K562 (cell line): ENCODE measurements around the gene WT1. TPM values are rescaled to one million over a fixed set of nuclear protein-coding genes. Genes with fewer than 3 reads are reported as not detected.

Experiments used
- ATF1 ChIP-seq, 2 experiments: fragments of 450-650 bp in 1 of 2; IDR thresholded peaks; 2 replicates each; pipeline ENCODE4 v1.6.1; 2016; ENCODE audit warnings: missing compliant biosample characterization in 1 of 2, missing genetic modification characterization in 1 of 2
- CGGBP1 ChIP-seq: fragments of 250-450 bp; sonication (Bioruptor Pico); IDR thresholded peaks from 2 replicates; pipeline ENCODE4 v1.9.0; 2021; ENCODE audit warnings: mild to moderate bottlenecking
- CXXC5 ChIP-seq: fragments of 250-450 bp; sonication (Bioruptor Pico); IDR thresholded peaks from 2 replicates; pipeline ENCODE4 v1.8.0; 2022; ENCODE audit warnings: inconsistent platforms, mild to moderate bottlenecking, moderate library complexity
- DPF2 ChIP-seq: fragments of 450-650 bp; IDR thresholded peaks from 2 replicates; pipeline ENCODE4 v1.6.1; 2016
- ETV1 ChIP-seq: fragments of 450-650 bp; conservative IDR thresholded peaks from 2 replicates; pipeline ENCODE4 v1.6.1; 2016; ENCODE audit warnings: missing genetic modification characterization, control low read depth, low read depth, missing compliant biosample characterization
- HNRNPUL1 ChIP-seq: fragments of 200-400 bp; formaldehyde crosslinking; IDR thresholded peaks from 2 replicates; pipeline ENCODE4 v1.6.1; 2017; ENCODE audit warnings: low read length
- KDM4B ChIP-seq, 2 experiments: fragments of 450-650 bp in 1 of 2; sonication (generic) in 1 of 2; IDR thresholded peaks; 2 replicates each; pipeline ENCODE4 v1.6.1; 2016 to 2017; ENCODE audit warnings: borderline replicate concordance in 2 of 2, antibody characterized with exemption in 1 of 2, low read depth in 1 of 2, mild to moderate bottlenecking in 1 of 2
- NCOA2 ChIP-seq, 2 experiments: fragments of 450-650 bp; IDR thresholded peaks; 2 replicates each; pipeline ENCODE4 v1.6.1; 2018; ENCODE audit warnings: mild to moderate bottlenecking in 2 of 2, moderate library complexity in 1 of 2; ENCODE audit not compliant: partially characterized antibody in 2 of 2
- SMAD3 ChIP-seq: fragments of 450-650 bp; formaldehyde crosslinking; conservative IDR thresholded peaks from 2 replicates; pipeline ENCODE4 v1.4.0; 2020; ENCODE audit warnings: mild to moderate bottlenecking
- TAF7 ChIP-seq: fragments of 450-650 bp; IDR thresholded peaks from 2 replicates; pipeline ENCODE4 v1.6.1; 2016; ENCODE audit warnings: missing genetic modification characterization, missing compliant biosample characterization
- TARDBP ChIP-seq: fragments of 450-650 bp; IDR thresholded peaks from 2 replicates; pipeline ENCODE4 v1.6.1; 2016
- TEAD4 ChIP-seq, 2 experiments: sonication (generic) in 1 of 2; formaldehyde crosslinking in 1 of 2; IDR thresholded peaks; 2 replicates each; pipeline versions ENCODE4 v1.6.1 to v1.8.0; 2012 to 2022; ENCODE audit warnings: borderline replicate concordance in 1 of 2, inconsistent platforms in 1 of 2, low read length in 1 of 2, mild to moderate bottlenecking in 1 of 2, missing genetic modification reagents in 1 of 2
- XRCC4 ChIP-seq: IDR thresholded peaks from one replicate; pipeline ENCODE4 v1.6.1; 2011; ENCODE audit not compliant: insufficient read depth, insufficient read length; ENCODE audit errors: extremely low read depth
- ZBTB11 ChIP-seq, 3 experiments: fragments of 200-800 bp in 1 of 3; fragments of 250-450 bp in 1 of 3; fragments of 450-650 bp in 1 of 3; sonication (Bioruptor Pico) in 1 of 3; sonication (Bioruptor generic) in 1 of 3; formaldehyde crosslinking in 1 of 3; IDR thresholded peaks; 2 replicates each; pipeline versions ENCODE4 v1.6.1 to v1.8.0; 2016 to 2022; ENCODE audit warnings: mild to moderate bottlenecking in 2 of 3, missing genetic modification characterization in 2 of 3, missing compliant biosample characterization in 1 of 3, moderate library complexity in 1 of 3
- ZBTB33 ChIP-seq: sonication (generic); formaldehyde crosslinking; IDR thresholded peaks from 2 replicates; pipeline ENCODE4 v1.8.1; 2023; ENCODE audit warnings: mild to moderate bottlenecking, missing genetic modification reagents
- ZBTB9 ChIP-seq: fragments of 450-650 bp; formaldehyde crosslinking; IDR thresholded peaks from 2 replicates; pipeline ENCODE4 v1.4.0; 2020; ENCODE audit warnings: mild to moderate bottlenecking, moderate library complexity
- ZNF121 ChIP-seq: sonication (generic); formaldehyde crosslinking; conservative IDR thresholded peaks from 2 replicates; pipeline ENCODE4 v1.8.0; 2022; ENCODE audit warnings: missing genetic modification reagents
- ZNF263 ChIP-seq: sonication (generic); formaldehyde crosslinking; IDR thresholded peaks from 2 replicates; pipeline ENCODE4 v1.8.0; 2022; ENCODE audit warnings: mild to moderate bottlenecking, missing genetic modification reagents, borderline replicate concordance
- polyA plus RNA-seq, 8 experiments: library from polyadenylated mRNA; depleted of rRNA in 4 of 8; stranded (reverse) in 5 of 8; unstranded in 3 of 8; fragments of >200 nt; fragmentation: Nextera tagmentation in 2 of 8; fragmentation: Illumina TruSeq in 1 of 8; extraction: Ambion mirVana in 2 of 8; extraction: Trizol in 1 of 8; gene quantifications; 2 replicates each; pipeline versions ENCODE4 v1.2.1 to v1.2.3, GENCODE V29; 2011 to 2014; ENCODE audit warnings: inconsistent platforms in 1 of 8, missing spikeins in 1 of 8
- total RNA-seq, 7 experiments: library from RNA; depleted of rRNA in 6 of 7; stranded (reverse); fragments of >200 nt in 6 of 7; fragmentation: Illumina TruSeq in 2 of 7; extraction: Trizol in 2 of 7; gene quantifications; 2 replicates each; pipeline versions ENCODE4 v1.2.1 to v1.2.3, GENCODE V29; 2011 to 2021; ENCODE audit warnings: low replicate concordance in 1 of 7

Gene WT1
- total and polyA plus RNA-seq, 9 of the 15 experiments (the other 6 are each of a cell fraction or from before 2014, with no cell fraction given) = 7.1 to 33.8 (median 19.4) TPM

GRCh38 chr11:32420937-32421901 is 14.1 kb downstream of the WT1 start (continued):
- peak; percentile 97 for TF ChIP-seq ETV1 (tag)
- TF ChIP-seq TEAD4 (IDR thresholded peaks at IDR 0.05; ENCODE audit: low read length) = peak; percentile 39; the same call in 1 of the 2 replicates
- TF ChIP-seq TEAD4 (CRISPR knock-in tag; IDR thresholded peaks at IDR 0.05; ENCODE audit: borderline replicate concordance) = no peak
- TF ChIP-seq ZBTB33 (CRISPR knock-in tag) = 0 out of 2 replicates have a peak, but pooled peaks have one; percentile 27
- peak in 1 of 2 experiments; percentile 73; a peak in 1 of 4 replicates for TF ChIP-seq KDM4B (IDR thresholded peaks at IDR 0.05; ENCODE audit: borderline replicate concordance in 2 of 2, low read depth in 1 of 2)
- no peak for TF ChIP-seq CGGBP1
- peak; percentile 80; the same call in 1 of the 2 replicates for TF ChIP-seq ZBTB9 (CRISPR knock-in tag)
- TF ChIP-seq ZBTB11 (CRISPR knock-in tag; IDR thresholded peaks at IDR 0.05) = no peak; a peak in 1 of 6 replicates
- TF ChIP-seq DPF2 = peak; percentile 82; the same call in 1 of the 2 replicates
- TF ChIP-seq ZNF121 (CRISPR knock-in tag) = no peak
- no peak for TF ChIP-seq HNRNPUL1
- no peak for TF ChIP-seq XRCC4
- no peak for TF ChIP-seq ZNF263 (CRISPR knock-in tag)
- no peak for TF ChIP-seq TARDBP
- no peak for TF ChIP-seq NCOA2 (IDR thresholded peaks at IDR 0.05; ENCODE audit: partially characterized antibody in 2 of 2)
- TF ChIP-seq SMAD3 = no peak
- TF ChIP-seq TAF7 (tag) = no peak
- no peak for TF ChIP-seq ATF1 (CRISPR knock-in tag; IDR thresholded peaks at IDR 0.05)
- TF ChIP-seq ATF1 (tag; IDR thresholded peaks at IDR 0.05) = peak; percentile 43; the same call in 1 of the 2 replicates
- peak; percentile 61; the same call in 1 of the 2 replicates for TF ChIP-seq CXXC5 (CRISPR knock-in tag)
